ENCODE results near the gene RTL5. TPM values are rescaled to one million over a fixed set of nuclear protein-coding genes. Genes with fewer than 3 reads are reported as not detected.

The RTL5 gene
- total and polyA plus RNA-seq, 10 of the 15 experiments (the other 5 are each of a cell fraction or from before 2014, with no cell fraction given): under 0.01 to 0.10 (median 0.03) TPM; not detected in 5

DNA sequence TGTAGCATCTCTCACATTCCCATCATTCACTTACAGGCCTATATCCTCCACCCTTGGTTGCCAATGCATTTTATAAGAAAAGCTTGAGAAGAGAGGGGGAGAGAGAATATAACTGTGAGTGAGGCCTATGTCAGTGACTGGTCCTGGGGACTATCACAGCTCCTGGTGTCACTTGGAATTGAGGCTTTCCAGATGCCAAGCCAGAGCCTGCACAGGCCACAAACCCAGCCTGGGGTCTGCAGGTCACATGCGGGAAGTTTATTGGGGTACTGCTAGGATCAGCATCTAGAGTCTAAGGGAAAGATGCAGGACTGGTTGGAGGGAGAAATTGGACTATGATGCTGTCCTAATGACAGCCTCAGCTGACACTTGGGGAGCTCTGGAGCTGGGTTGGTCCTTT lies 47.6 kb downstream of the RTL5 start:
- H4K20me1 ChIP-seq (ENCODE audit: control insufficient read depth, insufficient read depth): no peaks in the 10 kb centered on the region
- ChIA-PET SMC1A (ENCODE audit: uncharacterized antibody, unreplicated experiment) (no interaction called here), POLR2A (no interaction called here), CTCF (no interaction called here), RAD21 (ENCODE audit: unreplicated experiment) (no interaction called here)
- DNase-seq (ENCODE audit: low read depth, low spot score): no peak
- no peaks in the 10 kb centered on the region for H3K36me3 ChIP-seq (ENCODE audit: control insufficient read depth in 2 of 2, insufficient read depth in 2 of 2, low read length in 1 of 2)
- no peak for FAIRE-seq
- no peaks in the 10 kb centered on the region for H3K79me2 ChIP-seq (ENCODE audit: control insufficient read depth, insufficient read depth, low read length)
- TF ChIP-seq ZZZ3 (IDR thresholded peaks at IDR 0.05; ENCODE audit: control insufficient read depth, insufficient read length, low read depth) (no peak), BRCA1 (IDR thresholded peaks at IDR 0.05; ENCODE audit: low read depth, low read length) (no peak), NRF1 (conservative IDR thresholded peaks at IDR 0.05; ENCODE audit: low read depth, low read length) (no peak), TCF12 (IDR thresholded peaks at IDR 0.05; ENCODE audit: low read depth, low read length) (no peak), PRDM15 (CRISPR knock-in tag; IDR thresholded peaks at IDR 0.05) (no peak), ZNF622 (IDR thresholded peaks at IDR 0.05) (no peak), HSF1 (IDR thresholded peaks at IDR 0.05; ENCODE audit: low read depth, low read length) (no peak), MYC (IDR thresholded peaks at IDR 0.05; ENCODE audit: insufficient read depth, insufficient read length, insufficient replicate concordance, low read length, severe bottlenecking) (no peak), SMC3 (IDR thresholded peaks at IDR 0.05; ENCODE audit: borderline replicate concordance, low read length) (no peak), E2F4 (IDR thresholded peaks at IDR 0.05; ENCODE audit: low read depth, low read length) (no peak)
- TF ChIP-seq, protein P1, sequence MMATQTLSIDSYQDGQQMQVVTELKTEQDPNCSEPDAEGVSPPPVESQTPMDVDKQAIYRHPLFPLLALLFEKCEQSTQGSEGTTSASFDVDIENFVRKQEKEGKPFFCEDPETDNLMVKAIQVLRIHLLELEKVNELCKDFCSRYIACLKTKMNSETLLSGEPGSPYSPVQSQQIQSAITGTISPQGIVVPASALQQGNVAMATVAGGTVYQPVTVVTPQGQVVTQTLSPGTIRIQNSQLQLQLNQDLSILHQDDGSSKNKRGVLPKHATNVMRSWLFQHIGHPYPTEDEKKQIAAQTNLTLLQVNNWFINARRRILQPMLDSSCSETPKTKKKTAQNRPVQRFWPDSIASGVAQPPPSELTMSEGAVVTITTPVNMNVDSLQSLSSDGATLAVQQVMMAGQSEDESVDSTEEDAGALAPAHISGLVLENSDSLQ (IDR thresholded peaks at IDR 0.05): no peak
- no peak overlapping the region for H2AFZ ChIP-seq (ENCODE audit: control insufficient read depth, low read depth, low read length)
- WGBS (ENCODE audit: insufficient coverage, insufficient replicate concordance, low lambda C conversion rate, missing lambda C conversion rate): 82% methylated on average over 1 of the region's 1 CpG
- intact Hi-C loops (cut with micrococcal nuclease; ENCODE audit: unreplicated experiment): no loop called here
- H3K4me2 ChIP-seq (ENCODE audit: control insufficient read depth, insufficient read depth): no peak overlapping the region
- H3K4me1 ChIP-seq (ENCODE audit: control insufficient read depth, insufficient read depth, low read length): no peaks in the 10 kb centered on the region
- H3K4me3 ChIP-seq: no peak overlapping the region
- H3K9me3 ChIP-seq (replicated peaks; ENCODE audit: control insufficient read depth, insufficient read depth, low read length): no peaks in the 10 kb centered on the region
- no peak overlapping the region for H3K27ac ChIP-seq (ENCODE audit: control insufficient read depth, insufficient read depth)
- peaks cover 0 to 2% of the 10 kb centered on the region in 2 experiments; a peak in 1 of 4 replicates for H3K27me3 ChIP-seq (replicated peaks in 1 of 2; ENCODE audit: control insufficient read depth in 2 of 2, insufficient read depth in 2 of 2, low read length in 1 of 2)
- no peak for ATAC-seq
- in situ Hi-C loops (cut with MboI): no loop called here
- BruUV-seq (replicated peaks): no TSS peak
- no peak overlapping the region for H3K9ac ChIP-seq (ENCODE audit: control insufficient read depth, insufficient read depth, low read length)

Measured in GM12878 (cell line).